SK-N-SH (cell line): ENCODE data around the gene ADAMTS17. TPM values are rescaled to one million over a fixed set of nuclear protein-coding genes. Genes with fewer than 3 reads are reported as not detected.

Experiments used
- CTCF ChIA-PET: fragments of 300-600, 350-600 bp; formaldehyde crosslinking; extraction: SDS; loops from one replicate; lab custom pipeline; 2021; lab: Yijun Ruan, JAX
- POLR2A ChIA-PET: fragments of 350-600 bp; sonication (Branson Sonifier 250); formaldehyde crosslinking; extraction: SDS; loops from one replicate; lab custom pipeline; 2020; ENCODE audit warnings: antibody characterized with exemption, inconsistent platforms; lab: Yijun Ruan, JAX
- DNase-seq: peaks from one replicate; pipeline ENCODE4 v3.0.0; 2012
- H2AFZ ChIP-seq: fragments of 200-600 bp; sonication (generic); 2 replicates; pipeline ENCODE4 v1.8.1; 2016; ENCODE audit warnings: antibody characterized with exemption, mild to moderate bottlenecking, low read depth
- H3F3A ChIP-seq: fragments of 200-600 bp; sonication (generic); replicated peaks from 2 replicates; pipeline ENCODE3; 2016; ENCODE audit warnings: antibody characterized with exemption, mild to moderate bottlenecking; ENCODE audit not compliant: insufficient read depth
- H3K27ac ChIP-seq, 2 experiments: fragments of 200-500 bp in 1 of 2; fragments of 200-600 bp in 1 of 2; sonication (Bioruptor generic) in 1 of 2; sonication (generic), shearing (Covaris generic) in 1 of 2; 2 replicates each; pipeline versions ENCODE4 v1.5.1 to v1.6.1; 2014 to 2016; ENCODE audit warnings: low read depth in 2 of 2, inconsistent platforms in 1 of 2, low read length in 1 of 2, mild to moderate bottlenecking in 1 of 2, mixed read lengths in 1 of 2
- H3K27me3 ChIP-seq: fragments of 200-600 bp; sonication (generic), shearing (Covaris generic); 2 replicates; pipeline ENCODE4 v1.6.1; 2016; ENCODE audit warnings: mixed run types; ENCODE audit not compliant: insufficient read depth
- H3K36me3 ChIP-seq, 2 experiments: fragments of 200-500 bp in 1 of 2; fragments of 200-600 bp in 1 of 2; sonication (Bioruptor generic) in 1 of 2; sonication (generic) in 1 of 2; replicated peaks in 1 of 2; 2 replicates each; pipeline versions ENCODE3 to v1.5.1; 2014 to 2016; ENCODE audit warnings: low read length in 1 of 2, mild to moderate bottlenecking in 1 of 2; ENCODE audit not compliant: insufficient read depth in 2 of 2, control insufficient read depth in 1 of 2
- H3K4me1 ChIP-seq, 2 experiments: fragments of 200-500 bp in 1 of 2; fragments of 200-600 bp in 1 of 2; sonication (Bioruptor generic) in 1 of 2; sonication (generic), shearing (Covaris generic) in 1 of 2; 2 replicates each; pipeline versions ENCODE4 v1.5.1 to v1.6.1; 2014 to 2016; ENCODE audit warnings: low read depth in 1 of 2, low read length in 1 of 2, mixed run types in 1 of 2; ENCODE audit not compliant: insufficient read depth in 2 of 2, control insufficient read depth in 1 of 2
- H3K4me2 ChIP-seq: fragments of 200-600 bp; sonication (generic), shearing (Covaris generic); 2 replicates; pipeline ENCODE4 v1.6.1; 2017; ENCODE audit warnings: mixed run types
- H3K4me3 ChIP-seq, 2 experiments: fragments of 200-500 bp in 1 of 2; fragments of 200-600 bp in 1 of 2; sonication (Bioruptor generic) in 1 of 2; sonication (generic), shearing (Covaris generic) in 1 of 2; 2 replicates each; pipeline versions ENCODE4 v1.5.1 to v1.8.1; 2014 to 2016; ENCODE audit warnings: low read depth in 2 of 2, inconsistent platforms in 1 of 2, low read length in 1 of 2, mild to moderate bottlenecking in 1 of 2, mixed read lengths in 1 of 2, moderate library complexity in 1 of 2
- H3K79me2 ChIP-seq: fragments of 200-600 bp; sonication (generic); 2 replicates; pipeline ENCODE4 v1.8.1; 2017; ENCODE audit warnings: mild to moderate bottlenecking; ENCODE audit not compliant: insufficient read depth
- H3K9ac ChIP-seq: fragments of 200-600 bp; sonication (generic); 2 replicates; pipeline ENCODE4 v1.6.1; 2017; ENCODE audit warnings: mixed run types
- H3K9me2 ChIP-seq: fragments of 200-600 bp; sonication (generic); 2 replicates; pipeline ENCODE4 v1.6.1; 2017; ENCODE audit warnings: mixed run types
- H3K9me3 ChIP-seq: fragments of 200-600 bp; sonication (generic); 2 replicates; pipeline ENCODE4 v1.6.1; 2017; ENCODE audit warnings: mixed run types, mild to moderate bottlenecking, moderate library complexity
- H4K20me1 ChIP-seq: fragments of 200-600 bp; sonication (generic); 2 replicates; pipeline ENCODE4 v1.6.1; 2017; ENCODE audit warnings: mild to moderate bottlenecking, mixed run types; ENCODE audit not compliant: insufficient read depth
- CHD2 ChIP-seq: fragments of 150-350 bp; IDR thresholded peaks from 2 replicates; pipeline ENCODE4 v1.6.1; 2018; ENCODE audit warnings: low read length; ENCODE audit not compliant: partially characterized antibody
- EZH2phosphoT487 ChIP-seq: fragments of 200-600 bp; sonication (generic); IDR thresholded peaks from 2 replicates; pipeline ENCODE4 v1.6.1; 2017; ENCODE audit warnings: low read depth, mixed run types, mild to moderate bottlenecking, antibody characterized with exemption, moderate library complexity, borderline replicate concordance
- GATA2 ChIP-seq: sonication (generic); formaldehyde crosslinking; IDR thresholded peaks from 2 replicates; pipeline ENCODE4 v1.5.0; 2020; ENCODE audit warnings: mild to moderate bottlenecking, missing genetic modification reagents
- MEF2A ChIP-seq: IDR thresholded peaks from 2 replicates; pipeline ENCODE4 v1.4.0; 2012; ENCODE audit warnings: low read depth, borderline replicate concordance
- MXI1 ChIP-seq: IDR thresholded peaks from 2 replicates; pipeline ENCODE4 v1.6.1; 2012; ENCODE audit warnings: mild to moderate bottlenecking, low read depth, low read length, improper control_type of control experiment
- NRF1 ChIP-seq: IDR thresholded peaks from 2 replicates; pipeline ENCODE4 v1.6.1; 2012; ENCODE audit warnings: low read depth, mild to moderate bottlenecking, low read length
- RAD21 ChIP-seq: IDR thresholded peaks from 2 replicates; pipeline ENCODE4 v1.6.1; 2012; ENCODE audit warnings: mild to moderate bottlenecking, low read length
- REST ChIP-seq: IDR thresholded peaks from 2 replicates; pipeline ENCODE4 v1.6.1; 2012; ENCODE audit warnings: mild to moderate bottlenecking, low read depth, low read length, moderate library complexity
- RFX5 ChIP-seq: IDR thresholded peaks from 2 replicates; pipeline ENCODE4 v1.6.1; 2012; ENCODE audit warnings: mild to moderate bottlenecking, improper control_type of control experiment, low read length
- RXRA ChIP-seq: IDR thresholded peaks from 2 replicates; pipeline ENCODE4 v1.4.0; 2012; ENCODE audit warnings: low read depth, mild to moderate bottlenecking, borderline replicate concordance
- USF1 ChIP-seq: IDR thresholded peaks from 2 replicates; pipeline ENCODE4 v1.4.0; 2012; ENCODE audit warnings: low read depth, borderline replicate concordance
- USF2 ChIP-seq: fragments of 150-350 bp; IDR thresholded peaks from 2 replicates; pipeline ENCODE4 v1.6.1; 2017; ENCODE audit warnings: antibody characterized with exemption, low read length, low read depth, borderline replicate concordance
- WGBS: methylation state at CpG from one replicate; pipeline ENCODE4 v1.1.6; 2017; ENCODE audit warnings: low lambda C conversion rate; 5-methylcytosine and 5-hydroxymethylcytosine counted together
- polyA plus RNA-seq, 3 experiments: library from polyadenylated mRNA; depleted of rRNA; stranded (reverse); fragments of >200 nt; gene quantifications; 2 replicates each; pipeline ENCODE4 v1.2.3, GENCODE V29; 2012

ADAMTS17 gene
- polyA plus RNA-seq, 1 of the 3 experiments (the other 2 are of a cell fraction) = not detected

GRCh38 chr15:99932676-99933402, 408.9 kb downstream of the ADAMTS17 start:
- Histone ChIP-seq H4K20me1 (no peaks in the 10 kb centered on the region), H3F3A (no peaks in the 10 kb centered on the region), H3K4me1 (peaks cover 0 to 4% of the 10 kb centered on the region in 2 experiments; a peak in 1 of 4 replicates), H3K4me2 (no peak overlapping the region), H3K9me3 (no peaks in the 10 kb centered on the region), H3K9ac (no peak overlapping the region), H3K4me3 (no peak overlapping the region), H3K27me3 (no peaks in the 10 kb centered on the region; the same call in 1 of the 2 replicates), H3K27ac (no peak overlapping the region), H3K79me2 (no peaks in the 10 kb centered on the region), H3K36me3 (no peaks in the 10 kb centered on the region), H2AFZ (no peak overlapping the region), H3K9me2 (no peaks in the 10 kb centered on the region)
- no peak for DNase-seq
- ChIA-PET POLR2A (no interaction called here), CTCF (interaction anchor here (1.0 to 8.6 kb wide), 4 partner anchors 406 to 1075 kb away, joined by 3 to 169 read pairs (median 4); partner anchors contain the start of gene ADAMTS17)
- WGBS = 61% methylated on average over 12 of the region's 13 CpGs
- no peak for TF ChIP-seq NRF1
- no peak for TF ChIP-seq RAD21
- no peak for TF ChIP-seq EZH2phosphoT487

- TF ChIP-seq GATA2 (CRISPR knock-in tag) = no peak
- no peak for TF ChIP-seq RAD21
- no peak for TF ChIP-seq RFX5
- no peak for TF ChIP-seq MEF2A
- TF ChIP-seq REST = no peak
- no peak for TF ChIP-seq USF2
- no peak for TF ChIP-seq USF1
- no peak for TF ChIP-seq MXI1
- TF ChIP-seq CHD2 = no peak
- TF ChIP-seq RXRA = no peak
- Histone ChIP-seq H3K4me2 (no peak overlapping the region), H4K20me1 (no peaks in the 10 kb centered on the region), H3K79me2 (no peaks in the 10 kb centered on the region), H3F3A (no peaks in the 10 kb centered on the region), H3K27ac (no peak overlapping the region), H3K27me3 (no peaks in the 10 kb centered on the region; the same call in 1 of the 2 replicates), H3K9ac (no peak overlapping the region), H3K9me2 (no peaks in the 10 kb centered on the region), H2AFZ (no peak overlapping the region), H3K36me3 (no peaks in the 10 kb centered on the region), H3K4me1 (peaks cover 0 to 4% of the 10 kb centered on the region in 2 experiments; a peak in 1 of 4 replicates), H3K4me3 (no peak overlapping the region), H3K9me3 (no peaks in the 10 kb centered on the region)
- CTCF ChIA-PET = interaction anchor here (1.0 to 8.6 kb wide), 5 partner anchors 407 to 1076 kb away, joined by 3 to 169 read pairs (median 5); partner anchors contain the start of gene ADAMTS17
- no peak for DNase-seq
- POLR2A ChIA-PET = no interaction called here
- WGBS = 36% methylated on average over 10 of the region's 13 CpGs
These were observed 409.8 kb downstream of the ADAMTS17 start for GRCh38 chr15:99931703-99932603.
